B cell (primary cell): Measurements from ENCODE around the gene CREG1. TPM values are rescaled to one million over a fixed set of nuclear protein-coding genes. Genes with fewer than 3 reads are reported as not detected.

Experiments used
- ATAC-seq: fragments of 200-7000 bp; cut with Tn5 transposase; one replicate; pipeline ENCODE4 v1.10.0; 2021; ENCODE audit warnings: low read depth, mild to moderate bottlenecking, moderate number of reproducible peaks, moderate library complexity
- CTCF ChIA-PET: fragments of 350-600 bp; sonication (Branson Sonifier 250); formaldehyde crosslinking; loops from one replicate; lab custom pipeline; 2021; ENCODE audit warnings: antibody characterized with exemption, inconsistent platforms; lab: Charles Lee
- POLR2A ChIA-PET: fragments of 350-600 bp; sonication (Branson Sonifier 250); formaldehyde crosslinking; loops from one replicate; lab custom pipeline; 2021; ENCODE audit warnings: antibody characterized with exemption; lab: Charles Lee
- DNase-seq: peaks from one replicate; pipeline ENCODE4 v3.0.0; 2013
- H2AFZ ChIP-seq: 2 replicates; pipeline ENCODE4 v1.6.1; 2012; ENCODE audit warnings: mild to moderate bottlenecking, low read depth, low read length; ENCODE audit not compliant: insufficient read depth, poor library complexity, severe bottlenecking
- H3K27ac ChIP-seq, 2 donors: 1 replicate in 1 of 2; 2 replicates in 1 of 2; pipeline ENCODE4 v1.5.1; 2012 to 2013; ENCODE audit warnings: low read length in 2 of 2, mild to moderate bottlenecking in 2 of 2, moderate library complexity in 1 of 2
- H3K27me3 ChIP-seq, 4 experiments: fragments of 200-600 bp in 1 of 4; sonication (generic) in 1 of 4; replicated peaks in 1 of 4; 1 replicate in 2 of 4; 2 replicates in 2 of 4; pipeline versions ENCODE4 v1.6.1 to v1.7.0; 2013 to 2016; ENCODE audit warnings: low read length in 3 of 4, mild to moderate bottlenecking in 2 of 4, mixed read lengths in 1 of 4, moderate library complexity in 1 of 4; ENCODE audit not compliant: insufficient read depth in 4 of 4, control insufficient read depth in 3 of 4; ENCODE audit errors: control extremely low read depth in 1 of 4
- H3K36me3 ChIP-seq, 2 experiments: replicated peaks in 1 of 2; 1 replicate in 1 of 2; 2 replicates in 1 of 2; pipeline versions ENCODE4 v1.6.1 to v1.7.1; 2013; ENCODE audit warnings: low read length in 1 of 2; ENCODE audit not compliant: insufficient read depth in 2 of 2, control insufficient read depth in 1 of 2; ENCODE audit errors: control extremely low read depth in 1 of 2, extremely low read depth in 1 of 2
- H3K4me1 ChIP-seq, 2 donors: fragments of 200-600 bp in 1 of 2; sonication (generic) in 1 of 2; 1 replicate in 1 of 2; 2 replicates in 1 of 2; pipeline versions ENCODE4 v1.5.1 to v1.6.1; 2013 to 2017; ENCODE audit warnings: low read length in 2 of 2; ENCODE audit not compliant: control insufficient read depth in 2 of 2, insufficient read depth in 2 of 2
- H3K4me2 ChIP-seq: replicated peaks from 2 replicates; pipeline ENCODE3; 2012; ENCODE audit warnings: mild to moderate bottlenecking, low read depth, low read length; ENCODE audit not compliant: poor library complexity, severe bottlenecking
- H3K4me3 ChIP-seq, 5 experiments: fragments of 200-600 bp in 1 of 5; sonication (generic) in 1 of 5; 1 replicate in 3 of 5; 2 replicates in 2 of 5; pipeline versions ENCODE4 v1.5.1 to v1.7.0; 2011 to 2016; ENCODE audit warnings: low read length in 4 of 5, mild to moderate bottlenecking in 4 of 5, low read depth in 2 of 5, control low read depth in 1 of 5, moderate library complexity in 1 of 5; ENCODE audit not compliant: insufficient read depth in 1 of 5; ENCODE audit errors: control extremely low read depth in 1 of 5, extremely low read depth in 1 of 5
- H3K79me2 ChIP-seq: fragments of 200-600 bp; sonication (generic); one replicate; pipeline ENCODE4 v1.6.0; 2016; ENCODE audit warnings: low read length; ENCODE audit not compliant: control insufficient read depth, insufficient read depth
- H3K9ac ChIP-seq: fragments of 200-600 bp; sonication (generic); 2 replicates; pipeline ENCODE4 v1.6.1; 2017; ENCODE audit warnings: mild to moderate bottlenecking, low read length, moderate library complexity
- H3K9me3 ChIP-seq, 3 donors: one replicate each; pipeline versions ENCODE4 v1.6.1 to v1.7.1; 2013; ENCODE audit warnings: low read length in 2 of 3; ENCODE audit not compliant: control insufficient read depth in 2 of 3, insufficient read depth in 1 of 3; ENCODE audit errors: control extremely low read depth in 1 of 3
- H4K20me1 ChIP-seq: 2 replicates; pipeline ENCODE4 v1.6.0; 2012; ENCODE audit warnings: mild to moderate bottlenecking, low read length; ENCODE audit not compliant: insufficient read depth, control insufficient read depth, poor library complexity, severe bottlenecking
- H3K27ac Mint-ChIP-seq: one replicate; pipeline ENCODE4 v1.8.0; 2021; ENCODE audit warnings: mixed read lengths
- H3K27me3 Mint-ChIP-seq: one replicate; pipeline ENCODE4 v1.8.0; 2021; ENCODE audit warnings: mixed read lengths
- H3K4me1 Mint-ChIP-seq: one replicate; pipeline ENCODE4 v1.8.0; 2021; ENCODE audit warnings: mixed read lengths
- H3K4me3 Mint-ChIP-seq: one replicate; pipeline ENCODE4 v1.8.0; 2021; ENCODE audit warnings: mixed read lengths
- H3K9me3 Mint-ChIP-seq: one replicate; pipeline ENCODE4 v1.8.0; 2022; ENCODE audit warnings: mixed read lengths; ENCODE audit not compliant: insufficient read depth
- EZH2 ChIP-seq: IDR thresholded peaks from 2 replicates; pipeline ENCODE4 v1.6.1; 2012; ENCODE audit warnings: borderline replicate concordance, low read depth, mild to moderate bottlenecking, moderate library complexity, low read length; ENCODE audit not compliant: insufficient read depth, poor library complexity, severe bottlenecking
- WGBS: methylation state at CpG from one replicate; pipeline ENCODE4 v1.1.5; 2013; ENCODE audit warnings: missing lambda C conversion rate; ENCODE audit not compliant: insufficient coverage; 5-methylcytosine and 5-hydroxymethylcytosine counted together
- intact Hi-C: fragments of 100-400 bp; cut with micrococcal nuclease; formaldehyde crosslinking; loops from one replicate; pipeline ENCODE4 v1.10.0; 2022
- polyA plus RNA-seq: library from polyadenylated mRNA; depleted of rRNA; stranded (reverse); fragments of >200 nt; gene quantifications from 2 replicates; pipeline ENCODE4 v1.2.3, GENCODE V29; 2012
- total RNA-seq, 2 donors: library from RNA; stranded (reverse); fragments of 120-200 nt in 1 of 2; gene quantifications; 1 replicate in 1 of 2; 2 replicates in 1 of 2; pipeline versions ENCODE4 v1.2.3 to v1.2.4, GENCODE V29; 2013 to 2022
- TF ChIP-seq, protein P1 (sequence below): fragments of 200-600 bp; IDR thresholded peaks from one replicate; pipeline ENCODE4 v1.8.0; 2022; ENCODE audit warnings: antibody characterized with exemption, mild to moderate bottlenecking

CREG1 gene
- total and polyA plus RNA-seq, 2 donors (not counting 1 experiment from before 2014, with no cell fraction given): 7.5 to 8.4 TPM

DNA sequence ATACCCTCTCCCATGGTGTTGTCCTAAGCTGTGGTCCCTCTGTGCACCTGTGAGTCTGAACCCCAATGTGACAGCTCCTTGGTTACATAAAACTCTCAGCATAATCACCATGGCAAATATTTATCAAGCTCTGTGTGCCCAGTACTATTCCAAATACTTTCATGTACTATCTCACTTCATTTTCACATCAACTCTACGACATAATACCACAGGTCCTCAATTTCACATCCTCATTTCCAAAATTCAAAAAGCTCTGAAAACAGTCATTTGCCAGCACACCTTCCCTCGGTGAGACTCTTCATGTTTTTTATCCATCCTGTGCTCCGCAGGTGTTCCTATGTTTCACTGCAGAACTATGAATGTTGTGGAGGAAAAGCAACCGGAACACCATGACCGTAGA lies 12.4 kb upstream of the CREG1 start:
- H3K79me2 ChIP-seq: no peaks in the 10 kb centered on the region
- no peak for DNase-seq
- H3K36me3 ChIP-seq: no peaks in the 10 kb centered on the region
- WGBS: 55% methylated on average over 5 of the region's 5 CpGs
- Mint-ChIP-seq H3K9me3 (no peaks in the 10 kb centered on the region), H3K27ac (no peak overlapping the region), H3K4me3 (no peak overlapping the region), H3K4me1 (peaks cover 12% of the 10 kb centered on the region), H3K27me3 (peaks cover 15% of the 10 kb centered on the region)
- no peak overlapping the region for H3K9ac ChIP-seq
- no peak overlapping the region for H3K27ac ChIP-seq
- peaks cover 0 to 3% (median 0%) of the 10 kb centered on the region in 3 donors for H3K9me3 ChIP-seq
- ChIA-PET CTCF (interaction anchor here (0.5 to 2.3 kb wide), 4 partner anchors 9 to 437 kb away, joined by 3 to 6 read pairs (median 4); partner anchors contain the start of gene CREG1), POLR2A (no interaction called here)
- TF ChIP-seq EZH2: no peak
- TF ChIP-seq, protein P1, sequence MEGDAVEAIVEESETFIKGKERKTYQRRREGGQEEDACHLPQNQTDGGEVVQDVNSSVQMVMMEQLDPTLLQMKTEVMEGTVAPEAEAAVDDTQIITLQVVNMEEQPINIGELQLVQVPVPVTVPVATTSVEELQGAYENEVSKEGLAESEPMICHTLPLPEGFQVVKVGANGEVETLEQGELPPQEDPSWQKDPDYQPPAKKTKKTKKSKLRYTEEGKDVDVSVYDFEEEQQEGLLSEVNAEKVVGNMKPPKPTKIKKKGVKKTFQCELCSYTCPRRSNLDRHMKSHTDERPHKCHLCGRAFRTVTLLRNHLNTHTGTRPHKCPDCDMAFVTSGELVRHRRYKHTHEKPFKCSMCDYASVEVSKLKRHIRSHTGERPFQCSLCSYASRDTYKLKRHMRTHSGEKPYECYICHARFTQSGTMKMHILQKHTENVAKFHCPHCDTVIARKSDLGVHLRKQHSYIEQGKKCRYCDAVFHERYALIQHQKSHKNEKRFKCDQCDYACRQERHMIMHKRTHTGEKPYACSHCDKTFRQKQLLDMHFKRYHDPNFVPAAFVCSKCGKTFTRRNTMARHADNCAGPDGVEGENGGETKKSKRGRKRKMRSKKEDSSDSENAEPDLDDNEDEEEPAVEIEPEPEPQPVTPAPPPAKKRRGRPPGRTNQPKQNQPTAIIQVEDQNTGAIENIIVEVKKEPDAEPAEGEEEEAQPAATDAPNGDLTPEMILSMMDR: no peak
- H2AFZ ChIP-seq: no peak overlapping the region
- no peak for ATAC-seq
- intact Hi-C loops: no loop called here
- H4K20me1 ChIP-seq: no peaks in the 10 kb centered on the region
- no peak overlapping the region for H3K4me3 ChIP-seq
- peaks cover 9 to 10% of the 10 kb centered on the region in 2 donors for H3K4me1 ChIP-seq
- H3K4me2 ChIP-seq: no peak overlapping the region
- peaks cover 0 to 8% (median 0%) of the 10 kb centered on the region in 4 experiments for H3K27me3 ChIP-seq

DNA sequence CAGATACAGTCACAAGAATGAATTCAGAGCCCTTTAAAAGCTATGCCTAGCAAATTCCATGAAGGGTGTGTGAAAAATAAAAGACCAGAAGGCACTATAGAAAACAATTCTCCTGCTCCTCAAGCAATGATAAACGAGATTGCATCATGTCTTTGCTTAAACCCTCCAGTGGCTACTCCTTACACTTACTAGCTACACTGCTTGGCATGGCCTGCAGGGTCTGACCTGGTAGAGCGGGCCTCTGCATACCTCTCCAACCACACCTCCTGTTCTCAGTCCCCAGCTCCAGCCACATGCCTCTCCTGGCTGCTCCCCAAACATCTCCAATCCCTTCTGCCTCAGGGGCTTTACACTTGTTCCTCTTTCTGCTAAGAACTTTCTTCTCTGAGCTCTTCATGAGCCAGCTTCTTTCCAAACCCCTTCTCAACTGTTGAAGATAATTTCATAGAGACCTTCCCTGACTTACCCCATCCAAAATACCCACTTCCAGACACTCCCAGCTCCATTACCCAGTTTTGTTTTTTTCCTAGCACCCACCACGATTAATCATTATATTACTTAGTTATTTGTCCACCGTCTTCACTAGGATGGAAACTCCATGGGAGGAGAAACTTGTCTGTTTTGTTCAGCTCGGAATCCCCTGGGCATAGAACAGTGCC lies 11.2 kb upstream of the CREG1 start:
- 53% methylated on average over 3 of the region's 5 CpGs for WGBS
- DNase-seq: no peak
- peaks cover 13% of the 10 kb centered on the region for H3K27me3 Mint-ChIP-seq
- TF ChIP-seq EZH2: no peak
- TF ChIP-seq, protein P1: no peak
- Histone ChIP-seq H3K4me1 (peaks cover 9 to 10% of the 10 kb centered on the region in 2 donors), H3K9ac (no peak overlapping the region), H3K4me3 (no peak overlapping the region), H3K4me2 (no peak overlapping the region), H2AFZ (no peak overlapping the region), H4K20me1 (no peaks in the 10 kb centered on the region), H3K79me2 (no peaks in the 10 kb centered on the region), H3K36me3 (no peaks in the 10 kb centered on the region), H3K27me3 (peaks cover 0 to 8% (median 0%) of the 10 kb centered on the region in 4 experiments), H3K27ac (no peak overlapping the region), H3K9me3 (no peaks in the 10 kb centered on the region)
- ChIA-PET CTCF (interaction anchor here (0.8 to 2.3 kb wide), 8 partner anchors 9 to 163 kb away, joined by 3 to 7 read pairs (median 4); partner anchors contain the start of gene CREG1), POLR2A (no interaction called here)
- peaks cover 12% of the 10 kb centered on the region for H3K4me1 Mint-ChIP-seq
- no peak overlapping the region for H3K27ac Mint-ChIP-seq
- intact Hi-C loops: no loop called here
- no peaks in the 10 kb centered on the region for H3K9me3 Mint-ChIP-seq
- no peak overlapping the region for H3K4me3 Mint-ChIP-seq
- no peak for ATAC-seq
